ENCODE data around the gene GABRP. TPM values are rescaled to one million over a fixed set of nuclear protein-coding genes. Genes with fewer than 3 reads are reported as not detected.
"Not testable (repeated sequence)": the region's sequence is repeated elsewhere in the genome, so short reads cannot be mapped to it uniquely, and the experiment has no call there.

GABRP gene
- total and polyA plus RNA-seq, 9 donors, result 0.13 to 3.9 (median 0.24) TPM; not detected in 2

DNA sequence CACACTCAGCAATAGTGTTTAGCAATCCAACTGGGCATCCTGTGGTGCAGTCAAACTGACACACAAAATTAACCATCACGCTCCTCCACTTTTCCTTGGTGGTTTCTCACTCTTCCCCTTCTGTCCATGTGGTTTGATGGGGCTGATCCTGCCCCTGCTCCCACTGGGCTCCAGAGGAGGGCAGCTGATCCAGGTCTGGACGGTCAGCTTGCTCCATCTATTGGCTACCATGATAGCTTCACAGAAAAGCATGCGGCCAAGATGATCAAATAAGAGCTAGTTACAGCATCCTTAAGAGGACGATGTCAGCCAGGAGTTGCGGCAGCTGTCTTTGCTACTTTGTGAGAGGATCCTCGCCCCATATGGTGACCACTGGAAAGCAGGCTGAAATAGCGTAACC, 48.7 kb downstream of the GABRP start:
- no peaks in the 10 kb centered on the region for H3K9me3 ChIP-seq
- no peak overlapping the region for H3K27ac ChIP-seq
- no peak for DNase-seq
- no peaks in the 10 kb centered on the region for H3K36me3 ChIP-seq
- H3K27me3 ChIP-seq, result no peaks in the 10 kb centered on the region
- no peak for TF ChIP-seq EP300 (IDR thresholded peaks at IDR 0.05)
- TF ChIP-seq CTCF (IDR thresholded peaks at IDR 0.05), result no peak
- TF ChIP-seq POLR2A (IDR thresholded peaks at IDR 0.05), result no peak
- no peaks in the 10 kb centered on the region for H3K4me1 ChIP-seq (ENCODE audit: insufficient read depth)
- H3K4me3 ChIP-seq, result no peak overlapping the region
- WGBS, 3 donors, result 69 to 75% (median 75%) methylated on average over 7 of the region's 7 CpGs
- intact Hi-C loops (cut with DNase I), result no loop called here

GRCh38 chr5:170833981-170834380, 50.5 kb downstream of the GABRP start:
- H3K27ac ChIP-seq; H3K4me3 ChIP-seq; H3K9me3 ChIP-seq; intact Hi-C loops (cut with DNase I); H3K4me1 ChIP-seq (ENCODE audit: insufficient read depth); DNase-seq; H3K27me3 ChIP-seq; H3K36me3 ChIP-seq: not testable (repeated sequence)
- WGBS, 3 donors, result 82 to 91% (median 89%) methylated on average over 2 of the region's 2 CpGs

GRCh38 chr5:170836226-170836625, 52.7 kb downstream of the GABRP start:
- H3K9me3 ChIP-seq, result no peaks in the 10 kb centered on the region
- DNase-seq, result no peak
- WGBS, 3 donors, result 63 to 81% (median 65%) methylated on average over 4 of the region's 4 CpGs

GRCh38 chr5:170843870-170844269, 60.3 kb downstream of the GABRP start:
- Histone ChIP-seq H3K9me3 (no peaks in the 10 kb centered on the region), H3K4me3 (no peak overlapping the region), H3K27me3 (no peaks in the 10 kb centered on the region), H3K27ac (no peak overlapping the region), H3K4me1 (ENCODE audit: insufficient read depth) (no peaks in the 10 kb centered on the region), H3K36me3 (no peaks in the 10 kb centered on the region)
- 72 to 80% (median 73%) methylated on average over 2 of the region's 2 CpGs for WGBS, 3 donors
- DNase-seq, result no peak
- intact Hi-C loops (cut with DNase I), result no loop called here
- TF ChIP-seq CTCF (IDR thresholded peaks at IDR 0.05), result no peak

More at GRCh38 chr5:170836226-170836625, 52.7 kb downstream of the GABRP start:
- intact Hi-C loops (cut with DNase I), result no loop called here
- TF ChIP-seq EP300 (IDR thresholded peaks at IDR 0.05) (no peak), CTCF (IDR thresholded peaks at IDR 0.05) (no peak), POLR2A (IDR thresholded peaks at IDR 0.05) (no peak)
- Histone ChIP-seq H3K27ac (no peak overlapping the region), H3K27me3 (no peaks in the 10 kb centered on the region), H3K4me3 (no peak overlapping the region), H3K36me3 (no peaks in the 10 kb centered on the region), H3K4me1 (ENCODE audit: insufficient read depth) (no peaks in the 10 kb centered on the region)

DNA sequence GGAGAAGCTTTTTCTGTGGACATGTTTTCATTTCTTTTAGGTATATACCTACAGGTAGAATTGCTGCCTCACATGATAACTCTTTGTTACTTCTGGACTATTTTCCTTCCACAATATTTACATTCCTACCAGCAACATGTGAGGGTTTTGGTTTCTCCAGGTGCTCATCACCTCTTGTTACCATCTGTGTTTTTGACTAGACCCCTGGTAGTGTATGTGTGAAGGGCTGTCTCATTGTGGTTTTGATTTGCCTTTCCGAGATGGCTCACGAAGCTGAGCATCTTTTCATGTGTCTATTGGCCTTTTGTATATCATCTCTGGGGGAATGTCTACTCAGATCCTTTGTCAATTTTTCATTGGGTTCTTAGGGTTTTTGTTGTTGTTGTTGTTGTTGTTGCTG, 61.1 kb downstream of the GABRP start:
- H3K27me3 ChIP-seq, result no peaks in the 10 kb centered on the region
- H3K4me3 ChIP-seq, result no peak overlapping the region
- TF ChIP-seq EP300 (IDR thresholded peaks at IDR 0.05), result no peak
- no peak for TF ChIP-seq POLR2A (IDR thresholded peaks at IDR 0.05)
- TF ChIP-seq CTCF (IDR thresholded peaks at IDR 0.05), result no peak
- intact Hi-C loops (cut with DNase I), result no loop called here
- no peaks in the 10 kb centered on the region for H3K36me3 ChIP-seq
- 68 to 98% (median 92%) methylated on average over 2 of the region's 2 CpGs for WGBS, 3 donors
- no peaks in the 10 kb centered on the region for H3K9me3 ChIP-seq
- H3K4me1 ChIP-seq (ENCODE audit: insufficient read depth), result no peaks in the 10 kb centered on the region
- DNase-seq, result no peak
- no peak overlapping the region for H3K27ac ChIP-seq
